WTC11 (cell line): Measurements from ENCODE around the gene CYLD. TPM values are rescaled to one million over a fixed set of nuclear protein-coding genes. Genes with fewer than 3 reads are reported as not detected.

Experiments used
- ATAC-seq: fragments of 200-7000 bp; cut with Tn5 transposase; 2 replicates; pipeline ENCODE4 v1.10.0; 2021; ENCODE audit warnings: mild to moderate bottlenecking, moderate library complexity
- CTCF ChIA-PET: fragments of 300-600 bp; sonication (Branson Sonifier 250); formaldehyde crosslinking; loops from one replicate; lab custom pipeline; 2021; ENCODE audit warnings: antibody characterized with exemption; lab: Charles Lee
- POLR2A ChIA-PET: fragments of 350-600 bp; sonication (Branson Sonifier 250); formaldehyde crosslinking; loops from one replicate; lab custom pipeline; 2021; ENCODE audit warnings: antibody characterized with exemption; lab: Charles Lee
- DNase-seq: peaks from one replicate; pipeline ENCODE4 v3.0.0; 2021; ENCODE audit warnings: low spot score
- H3K27ac Mint-ChIP-seq: 2 replicates; pipeline ENCODE4 v1.8.0; 2021; ENCODE audit warnings: mixed read lengths
- H3K27me3 Mint-ChIP-seq: 2 replicates; pipeline ENCODE4 v1.8.0; 2021; ENCODE audit warnings: low read depth, mild to moderate bottlenecking, moderate library complexity, mixed read lengths
- H3K36me3 Mint-ChIP-seq: 2 replicates; pipeline ENCODE4 v1.8.0; 2021; ENCODE audit warnings: mixed read lengths
- H3K4me1 Mint-ChIP-seq: 2 replicates; pipeline ENCODE4 v1.8.0; 2022; ENCODE audit warnings: mixed read lengths
- H3K4me3 Mint-ChIP-seq: 2 replicates; pipeline ENCODE4 v1.8.0; 2021; ENCODE audit warnings: mild to moderate bottlenecking, moderate library complexity, mixed read lengths
- H3K9me3 Mint-ChIP-seq: 2 replicates; pipeline ENCODE4 v1.8.0; 2021; ENCODE audit warnings: mixed read lengths
- AFF4 ChIP-seq: sonication (generic); formaldehyde crosslinking; IDR thresholded peaks from 2 replicates; pipeline ENCODE4 v1.8.1; 2023; ENCODE audit warnings: mild to moderate bottlenecking, missing genetic modification reagents, borderline replicate concordance
- EMX1 ChIP-seq: fragments of 250-450 bp; sonication (Bioruptor Pico); IDR thresholded peaks from 2 replicates; pipeline ENCODE4 v1.8.0; 2021; ENCODE audit warnings: mild to moderate bottlenecking
- FOXP4 ChIP-seq: sonication (generic); formaldehyde crosslinking; IDR thresholded peaks from 2 replicates; pipeline ENCODE4 v1.8.0; 2022; ENCODE audit warnings: mild to moderate bottlenecking, missing genetic modification reagents
- IRF2 ChIP-seq: sonication (generic); formaldehyde crosslinking; IDR thresholded peaks from 2 replicates; pipeline ENCODE4 v1.8.0; 2022; ENCODE audit warnings: low read depth, missing genetic modification reagents, borderline replicate concordance
- JUN ChIP-seq: sonication (generic); formaldehyde crosslinking; IDR thresholded peaks from 2 replicates; pipeline ENCODE4 v1.8.0; 2023; ENCODE audit warnings: mild to moderate bottlenecking, missing genetic modification reagents
- MAX ChIP-seq: sonication (generic); formaldehyde crosslinking; IDR thresholded peaks from 2 replicates; pipeline ENCODE4 v1.8.0; 2022; ENCODE audit warnings: mild to moderate bottlenecking, missing genetic modification reagents
- NFYB ChIP-seq: sonication (generic); formaldehyde crosslinking; conservative IDR thresholded peaks from 2 replicates; pipeline ENCODE4 v1.8.0; 2022; ENCODE audit warnings: low read depth, missing genetic modification reagents
- NR2C2 ChIP-seq: sonication (generic); formaldehyde crosslinking; IDR thresholded peaks from 2 replicates; pipeline ENCODE4 v1.8.0; 2022; ENCODE audit warnings: mild to moderate bottlenecking, missing genetic modification reagents
- NR3C1 ChIP-seq: sonication (generic); formaldehyde crosslinking; conservative IDR thresholded peaks from 2 replicates; pipeline ENCODE4 v1.8.1; 2023; ENCODE audit warnings: low read depth, mild to moderate bottlenecking, missing genetic modification reagents
- OVOL2 ChIP-seq: fragments of 250-450 bp; sonication (Bioruptor Pico); IDR thresholded peaks from 2 replicates; pipeline ENCODE4 v1.9.0; 2021; ENCODE audit warnings: mild to moderate bottlenecking, borderline replicate concordance
- PRDM15 ChIP-seq: sonication (generic); formaldehyde crosslinking; IDR thresholded peaks from 2 replicates; pipeline ENCODE4 v1.8.0; 2022; ENCODE audit warnings: missing genetic modification reagents
- RORB ChIP-seq: fragments of 250-450 bp; sonication (Bioruptor Pico); IDR thresholded peaks from 2 replicates; pipeline ENCODE4 v1.9.0; 2021; ENCODE audit warnings: mild to moderate bottlenecking
- SMAD4 ChIP-seq: sonication (generic); formaldehyde crosslinking; IDR thresholded peaks from 2 replicates; pipeline ENCODE4 v1.8.0; 2022; ENCODE audit warnings: mild to moderate bottlenecking, missing genetic modification reagents
- SP1 ChIP-seq: sonication (generic); formaldehyde crosslinking; conservative IDR thresholded peaks from 2 replicates; pipeline ENCODE4 v1.8.1; 2022; ENCODE audit warnings: missing genetic modification reagents
- TCF7 ChIP-seq: sonication (generic); formaldehyde crosslinking; IDR thresholded peaks from 2 replicates; pipeline ENCODE4 v1.8.0; 2022; ENCODE audit warnings: mild to moderate bottlenecking, low read depth, missing genetic modification reagents, moderate library complexity
- TP53 ChIP-seq: sonication (generic); formaldehyde crosslinking; IDR thresholded peaks from 2 replicates; pipeline ENCODE4 v1.8.1; 2023; ENCODE audit warnings: mild to moderate bottlenecking, missing genetic modification reagents
- ZBTB43 ChIP-seq: sonication (generic); formaldehyde crosslinking; IDR thresholded peaks from 2 replicates; pipeline ENCODE4 v1.8.1; 2023; ENCODE audit warnings: mild to moderate bottlenecking, missing genetic modification reagents
- ZNF232 ChIP-seq: sonication (generic); formaldehyde crosslinking; IDR thresholded peaks from 2 replicates; pipeline ENCODE4 v1.8.0; 2022; ENCODE audit warnings: mild to moderate bottlenecking, missing genetic modification reagents
- ZNF396 ChIP-seq: fragments of 250-450 bp; sonication (Bioruptor Pico); IDR thresholded peaks from 2 replicates; pipeline ENCODE4 v1.8.0; 2021; ENCODE audit warnings: mild to moderate bottlenecking, moderate library complexity, borderline replicate concordance
- total RNA-seq: library from RNA; stranded (reverse); gene quantifications from 3 replicates; pipeline ENCODE4 v1.2.3, GENCODE V29; 2021

CYLD gene
- total RNA-seq, 1 experiment from 2014 or later: 10.8 TPM

GRCh38 chr16:50763211-50763610, 21.3 kb downstream of the CYLD start (continued):
- TF ChIP-seq PRDM15 (CRISPR knock-in tag) (no peak), FOXP4 (CRISPR knock-in tag) (no peak), RORB (no peak), OVOL2 (CRISPR knock-in tag) (no peak), NFYB (no peak), MAX (CRISPR knock-in tag) (no peak), SMAD4 (no peak), JUN (no peak), EMX1 (CRISPR knock-in tag) (no peak), NR3C1 (no peak), AFF4 (CRISPR knock-in tag) (no peak)
- TF ChIP-seq, all 79 proteins: peak for 0

GRCh38 chr16:50765260-50765659, 23.4 kb downstream of the CYLD start:
- CTCF ChIA-PET: interaction anchor here (0.6 kb wide), 1 partner anchor 16 kb away, joined by 3 read pairs; no protein-coding TSS in a partner anchor
- DNase-seq: no peak
- no peak for ATAC-seq
- TF ChIP-seq TP53 (CRISPR knock-in tag) (no peak), SP1 (CRISPR knock-in tag) (no peak), ZNF396 (no peak), NR2C2 (CRISPR knock-in tag) (no peak), ZNF232 (CRISPR knock-in tag) (no peak), ZBTB43 (CRISPR knock-in tag) (no peak), TCF7 (CRISPR knock-in tag) (no peak), IRF2 (CRISPR knock-in tag) (no peak)
- no peaks in the 10 kb centered on the region for H3K27me3 Mint-ChIP-seq
- no peak overlapping the region for H3K27ac Mint-ChIP-seq
- no peak overlapping the region for H3K4me3 Mint-ChIP-seq
- peaks cover 20% of the 10 kb centered on the region for H3K9me3 Mint-ChIP-seq
- POLR2A ChIA-PET: no interaction called here
- H3K36me3 Mint-ChIP-seq: peaks cover 17% of the 10 kb centered on the region
- H3K4me1 Mint-ChIP-seq: peaks cover 4% of the 10 kb centered on the region
